ENCODE results near the gene CLDN18. TPM values are rescaled to one million over a fixed set of nuclear protein-coding genes. Genes with fewer than 3 reads are reported as not detected.

The CLDN18 gene
- polyA plus RNA-seq, 1 donor from 2014 or later: not detected

Other genes starting within 250 kb of the CLDN18 start
- gene SOX14, start 245.8 kb upstream of the CLDN18 start, polyA plus RNA-seq: not detected
- not detected for gene DZIP1L, start 105.4 kb downstream of the CLDN18 start, polyA plus RNA-seq
- not detected for gene A4GNT, start 122.2 kb downstream of the CLDN18 start, polyA plus RNA-seq
- gene DBR1, start 164.8 kb downstream of the CLDN18 start, polyA plus RNA-seq: 12.9 TPM
- gene ARMC8, start 177.1 kb downstream of the CLDN18 start, polyA plus RNA-seq: 42.6 TPM